ENCODE results near the gene WASHC2A.

GRCh38 chr10:50152792-50153272 is 85.1 kb downstream of the WASHC2A start:
- TF ChIP-seq CTCF (IDR thresholded peaks at IDR 0.05) (no peak), POLR2AphosphoS5 (IDR thresholded peaks at IDR 0.05; ENCODE audit: low read depth, low read length) (no peak), EZH2phosphoT487 (IDR thresholded peaks at IDR 0.05; ENCODE audit: borderline replicate concordance, low read depth) (no peak), PBX3 (IDR thresholded peaks at IDR 0.05) (no peak), RAD21 (IDR thresholded peaks at IDR 0.05; ENCODE audit: low read length) (no peak), FOXM1 (IDR thresholded peaks at IDR 0.05; ENCODE audit: low read depth) (no peak), REST (IDR thresholded peaks at IDR 0.05; ENCODE audit: low read depth, low read length) (no peak), USF1 (IDR thresholded peaks at IDR 0.05; ENCODE audit: borderline replicate concordance, low read depth) (no peak), YY1 (IDR thresholded peaks at IDR 0.05; ENCODE audit: low read depth) (no peak), EP300 (IDR thresholded peaks at IDR 0.05; ENCODE audit: borderline replicate concordance in 1 of 2, low read depth in 1 of 2, low read length in 1 of 2) (no peak), RFX5 (IDR thresholded peaks at IDR 0.05; ENCODE audit: low read length) (no peak), ELF1 (IDR thresholded peaks at IDR 0.05) (no peak), RXRA (IDR thresholded peaks at IDR 0.05; ENCODE audit: borderline replicate concordance, low read depth) (no peak)

All from SK-N-SH (cell line).